ENCODE measurements around the gene LRTM1.

DNA sequence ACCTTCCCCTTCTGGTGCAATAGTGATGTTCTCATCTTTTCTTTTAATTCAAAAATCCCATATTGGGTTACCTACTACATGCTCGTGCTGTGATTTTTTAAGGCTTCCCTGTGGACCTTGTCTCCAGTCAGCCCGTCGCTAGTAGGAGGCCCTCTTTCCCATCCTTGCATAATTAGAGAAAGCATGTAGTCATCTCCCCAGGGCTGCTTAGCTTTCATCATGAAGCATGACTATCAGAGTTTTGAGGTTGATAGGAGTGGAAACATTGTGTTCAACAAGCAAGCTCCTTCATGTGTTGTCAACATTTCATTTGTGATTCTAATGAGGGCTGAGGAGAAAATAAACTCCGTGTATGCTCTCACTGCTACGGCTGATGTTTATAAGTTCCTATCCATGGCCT is 8.7 kb upstream of the LRTM1 start:
- TF ChIP-seq GATA2 (IDR thresholded peaks at IDR 0.05; ENCODE audit: low read depth, low read length): no peak
- no peak for TF ChIP-seq GATA3 (IDR thresholded peaks at IDR 0.05; ENCODE audit: low read depth, low read length)

Data from SH-SY5Y (cell line).